Stomach (tissue), 4 donors: ENCODE results near the gene MSTO1.

Source experiments
- CTCF ChIP-seq, 7 experiments: fragments of 450-650 bp in 4 of 7; fragments of 200-600 bp in 3 of 7; sonication (generic) in 3 of 7; IDR thresholded peaks; one replicate each; pipeline ENCODE4 v1.5.1; 2016 to 2019; ENCODE audit warnings: antibody characterized with exemption in 7 of 7, control low read depth in 2 of 7, mild to moderate bottlenecking in 1 of 7
- EP300 ChIP-seq: sonication (generic); formaldehyde crosslinking; IDR thresholded peaks from one replicate; pipeline ENCODE4 v1.6.1; 2017; ENCODE audit warnings: antibody characterized with exemption

- no peak for TF ChIP-seq CTCF (IDR thresholded peaks at IDR 0.05)
- no peak for TF ChIP-seq EP300
Observed at GRCh38 chr1:155636397-155637153, 26.6 kb downstream of the MSTO1 start.
